Measurements from ENCODE around the gene NAA15.

NAA15 gene

DNA sequence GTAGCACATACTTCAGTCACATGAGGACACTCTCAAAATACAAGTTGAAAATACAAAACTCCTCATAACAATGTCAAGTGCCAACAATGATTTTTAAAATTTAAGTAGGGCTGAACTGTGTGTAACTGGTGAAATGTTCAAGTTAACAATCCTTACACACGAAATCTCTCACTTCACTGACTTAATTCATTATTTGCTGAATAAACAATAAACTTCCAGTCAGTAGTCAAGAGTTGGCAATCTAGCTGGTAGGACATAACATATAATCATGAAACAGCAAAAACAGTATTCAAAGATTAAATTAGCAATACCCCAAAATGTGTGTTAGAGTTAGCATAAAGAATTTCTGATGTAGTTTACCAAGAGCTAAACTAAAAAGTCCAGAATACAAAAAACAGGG is 150.7 kb downstream of the NAA15 start:
- no peak for TF ChIP-seq CEBPB (IDR thresholded peaks at IDR 0.05)
- TF ChIP-seq, protein P1, sequence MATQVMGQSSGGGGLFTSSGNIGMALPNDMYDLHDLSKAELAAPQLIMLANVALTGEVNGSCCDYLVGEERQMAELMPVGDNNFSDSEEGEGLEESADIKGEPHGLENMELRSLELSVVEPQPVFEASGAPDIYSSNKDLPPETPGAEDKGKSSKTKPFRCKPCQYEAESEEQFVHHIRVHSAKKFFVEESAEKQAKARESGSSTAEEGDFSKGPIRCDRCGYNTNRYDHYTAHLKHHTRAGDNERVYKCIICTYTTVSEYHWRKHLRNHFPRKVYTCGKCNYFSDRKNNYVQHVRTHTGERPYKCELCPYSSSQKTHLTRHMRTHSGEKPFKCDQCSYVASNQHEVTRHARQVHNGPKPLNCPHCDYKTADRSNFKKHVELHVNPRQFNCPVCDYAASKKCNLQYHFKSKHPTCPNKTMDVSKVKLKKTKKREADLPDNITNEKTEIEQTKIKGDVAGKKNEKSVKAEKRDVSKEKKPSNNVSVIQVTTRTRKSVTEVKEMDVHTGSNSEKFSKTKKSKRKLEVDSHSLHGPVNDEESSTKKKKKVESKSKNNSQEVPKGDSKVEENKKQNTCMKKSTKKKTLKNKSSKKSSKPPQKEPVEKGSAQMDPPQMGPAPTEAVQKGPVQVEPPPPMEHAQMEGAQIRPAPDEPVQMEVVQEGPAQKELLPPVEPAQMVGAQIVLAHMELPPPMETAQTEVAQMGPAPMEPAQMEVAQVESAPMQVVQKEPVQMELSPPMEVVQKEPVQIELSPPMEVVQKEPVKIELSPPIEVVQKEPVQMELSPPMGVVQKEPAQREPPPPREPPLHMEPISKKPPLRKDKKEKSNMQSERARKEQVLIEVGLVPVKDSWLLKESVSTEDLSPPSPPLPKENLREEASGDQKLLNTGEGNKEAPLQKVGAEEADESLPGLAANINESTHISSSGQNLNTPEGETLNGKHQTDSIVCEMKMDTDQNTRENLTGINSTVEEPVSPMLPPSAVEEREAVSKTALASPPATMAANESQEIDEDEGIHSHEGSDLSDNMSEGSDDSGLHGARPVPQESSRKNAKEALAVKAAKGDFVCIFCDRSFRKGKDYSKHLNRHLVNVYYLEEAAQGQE (IDR thresholded peaks at IDR 0.05; ENCODE audit: low read depth), result no peak
- TF ChIP-seq RAD21 (IDR thresholded peaks at IDR 0.05; ENCODE audit: low read depth), result no peak
- TF ChIP-seq TEAD4 (IDR thresholded peaks at IDR 0.05), result no peak
- TF ChIP-seq, protein P2, sequence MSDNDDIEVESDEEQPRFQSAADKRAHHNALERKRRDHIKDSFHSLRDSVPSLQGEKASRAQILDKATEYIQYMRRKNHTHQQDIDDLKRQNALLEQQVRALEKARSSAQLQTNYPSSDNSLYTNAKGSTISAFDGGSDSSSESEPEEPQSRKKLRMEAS (IDR thresholded peaks at IDR 0.05), result no peak
- no peak for TF ChIP-seq EP300 (IDR thresholded peaks at IDR 0.05; ENCODE audit: borderline replicate concordance)
- no peak for TF ChIP-seq CREB1 (IDR thresholded peaks at IDR 0.05; ENCODE audit: low read depth)
- no peak for TF ChIP-seq NFIC (IDR thresholded peaks at IDR 0.05)
- TF ChIP-seq, protein P3, sequence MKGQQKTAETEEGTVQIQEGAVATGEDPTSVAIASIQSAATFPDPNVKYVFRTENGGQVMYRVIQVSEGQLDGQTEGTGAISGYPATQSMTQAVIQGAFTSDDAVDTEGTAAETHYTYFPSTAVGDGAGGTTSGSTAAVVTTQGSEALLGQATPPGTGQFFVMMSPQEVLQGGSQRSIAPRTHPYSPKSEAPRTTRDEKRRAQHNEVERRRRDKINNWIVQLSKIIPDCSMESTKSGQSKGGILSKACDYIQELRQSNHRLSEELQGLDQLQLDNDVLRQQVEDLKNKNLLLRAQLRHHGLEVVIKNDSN (IDR thresholded peaks at IDR 0.05), result no peak
- TF ChIP-seq ZBTB7A (IDR thresholded peaks at IDR 0.05; ENCODE audit: low read depth), result no peak
- no peak for TF ChIP-seq TCF12 (IDR thresholded peaks at IDR 0.05; ENCODE audit: low read depth)
- no peak for TF ChIP-seq FOXM1 (IDR thresholded peaks at IDR 0.05; ENCODE audit: borderline replicate concordance, low read depth)
- no peak for TF ChIP-seq TAF1 (IDR thresholded peaks at IDR 0.05; ENCODE audit: low read depth)
- no peak for TF ChIP-seq YY1 (IDR thresholded peaks at IDR 0.05; ENCODE audit: low read depth)
- TF ChIP-seq EGR1 (IDR thresholded peaks at IDR 0.05), result no peak

DNA sequence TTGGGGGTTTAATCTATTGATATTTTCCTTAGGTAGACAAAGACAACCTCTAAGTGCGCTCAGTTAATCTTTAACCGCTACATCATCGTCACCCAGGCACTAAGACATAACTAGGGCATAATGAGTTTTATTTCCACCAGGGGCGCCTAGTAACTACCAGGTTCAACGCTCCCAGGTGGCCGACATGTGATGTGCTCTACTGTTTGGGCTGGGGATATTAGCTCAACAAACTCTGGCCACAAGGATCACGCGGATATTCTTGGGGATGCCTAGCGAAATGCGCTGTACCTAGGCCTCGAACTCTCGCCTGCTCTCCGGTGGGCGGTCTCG is 151.7 kb downstream of the NAA15 start:
- TF ChIP-seq, protein P3 (IDR thresholded peaks at IDR 0.05), result peak; percentile 24; the same call in 1 of the 2 replicates
- TF ChIP-seq EGR1 (IDR thresholded peaks at IDR 0.05), result no peak
- TF ChIP-seq, protein P2 (IDR thresholded peaks at IDR 0.05), result peak; percentile 4; the same call in 1 of the 2 replicates

DNA sequence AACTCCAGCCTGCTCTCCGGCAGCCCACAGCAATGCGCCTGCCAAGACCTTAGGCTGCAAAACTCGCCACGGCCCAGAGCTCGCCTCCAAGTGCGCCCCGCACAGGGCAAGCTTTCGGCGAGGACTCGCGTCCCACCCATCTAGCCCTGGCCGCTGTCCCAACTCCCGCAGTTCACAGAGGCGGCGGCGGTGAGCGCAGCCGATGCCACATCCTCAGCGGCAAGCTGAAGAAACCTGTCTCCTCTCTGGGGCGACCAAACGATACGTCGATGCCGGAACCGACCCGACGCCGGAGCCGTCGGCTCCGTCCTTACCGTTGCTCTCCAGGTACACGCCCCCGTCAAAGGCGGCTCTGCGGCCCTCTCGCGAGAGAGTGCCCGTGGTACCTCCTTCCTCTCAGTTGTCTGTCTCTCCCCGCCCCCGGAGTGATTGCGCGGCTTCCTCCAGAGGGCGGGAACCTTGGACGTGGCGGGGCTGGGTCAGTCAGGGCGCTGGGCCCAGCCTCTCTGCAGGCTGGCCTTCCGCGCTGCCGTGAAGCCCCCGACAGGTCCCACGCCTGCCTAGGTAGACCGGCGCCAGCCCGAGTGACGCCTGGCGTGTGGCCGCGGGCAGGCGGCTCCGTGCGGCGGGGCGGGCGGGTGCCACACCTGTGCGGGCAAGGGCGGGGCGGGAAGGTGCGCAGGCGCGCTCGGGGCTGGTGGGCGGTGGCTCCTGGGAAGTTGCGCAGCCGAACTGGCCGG is 152.2 kb downstream of the NAA15 start:
- TF ChIP-seq ZBTB7A (IDR thresholded peaks at IDR 0.05; ENCODE audit: low read depth), result 0 out of 2 replicates have a peak, but pooled peaks have one; percentile 50
- TF ChIP-seq TCF12 (IDR thresholded peaks at IDR 0.05; ENCODE audit: low read depth), result peak; percentile 34
- TF ChIP-seq CEBPB (IDR thresholded peaks at IDR 0.05), result peak; percentile 20; the same call in 1 of the 2 replicates
- peak; percentile 68; the same call in 1 of the 2 replicates for TF ChIP-seq YY1 (IDR thresholded peaks at IDR 0.05; ENCODE audit: low read depth)
- TF ChIP-seq NFIC (IDR thresholded peaks at IDR 0.05), result no peak; the same call in 1 of the 2 replicates
- peak; percentile 81 for TF ChIP-seq EGR1 (IDR thresholded peaks at IDR 0.05)
- TF ChIP-seq EP300 (IDR thresholded peaks at IDR 0.05; ENCODE audit: borderline replicate concordance), result peak; percentile 36; the same call in 1 of the 2 replicates
- no peak for TF ChIP-seq RAD21 (IDR thresholded peaks at IDR 0.05; ENCODE audit: low read depth)
- TF ChIP-seq TAF1 (IDR thresholded peaks at IDR 0.05; ENCODE audit: low read depth), result peak; percentile 71
- TF ChIP-seq, protein P2 (IDR thresholded peaks at IDR 0.05), result peak; percentile 4
- no peak; the same call in 1 of the 2 replicates for TF ChIP-seq CREB1 (IDR thresholded peaks at IDR 0.05; ENCODE audit: low read depth)

DNA sequence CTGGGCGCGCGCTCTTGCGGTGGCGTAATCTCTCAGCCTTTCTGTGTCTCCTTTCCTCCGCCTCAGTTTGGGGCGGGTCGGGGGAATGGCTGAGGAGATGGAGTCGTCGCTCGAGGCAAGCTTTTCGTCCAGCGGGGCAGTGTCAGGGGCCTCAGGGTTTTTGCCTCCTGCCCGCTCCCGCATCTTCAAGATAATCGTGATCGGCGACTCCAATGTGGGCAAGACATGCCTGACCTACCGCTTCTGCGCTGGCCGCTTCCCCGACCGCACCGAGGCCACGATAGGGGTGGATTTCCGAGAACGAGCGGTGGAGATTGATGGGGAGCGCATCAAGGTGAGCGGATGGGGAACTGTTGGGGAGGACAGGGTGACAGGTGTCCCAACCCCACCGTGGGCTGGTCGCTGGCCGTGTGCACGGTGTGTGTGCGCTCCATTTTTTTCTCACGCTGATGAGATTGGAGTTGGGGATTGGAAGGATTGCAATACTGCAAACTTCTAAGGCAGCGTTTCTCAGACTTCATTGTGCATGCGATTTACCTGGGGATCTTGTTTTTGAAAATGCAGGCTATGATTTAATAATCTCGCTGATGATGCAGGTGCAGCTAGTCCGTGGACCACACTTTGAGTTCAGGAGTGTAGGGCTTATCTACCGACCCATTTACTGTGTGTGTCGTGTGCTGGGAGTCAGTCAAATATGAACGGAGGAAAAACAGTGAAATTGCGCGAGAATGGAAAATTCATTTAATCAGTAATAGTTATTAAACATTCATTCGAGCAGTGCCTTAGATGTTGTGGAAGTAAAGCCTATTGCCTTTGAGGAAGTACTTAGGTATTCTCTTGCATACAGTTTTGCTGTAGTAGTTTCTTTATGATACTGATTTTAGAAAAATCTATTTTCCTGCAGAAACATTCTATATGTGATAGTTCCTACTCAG is 153.1 kb downstream of the NAA15 start, which contains the start of gene RAB33B:
Gene RAB33B (plus strand): TSS at position 11 of the 935 bp plus-strand sequence. CDS start 75 bp downstream, at position 86.
- TF ChIP-seq TAF1 (IDR thresholded peaks at IDR 0.05; ENCODE audit: low read depth) (peak; percentile 8; the same call in 1 of the 2 replicates), ZBTB7A (IDR thresholded peaks at IDR 0.05; ENCODE audit: low read depth) (no peak), CEBPB (IDR thresholded peaks at IDR 0.05) (peak; percentile 88), TEAD4 (IDR thresholded peaks at IDR 0.05) (no peak)

DNA sequence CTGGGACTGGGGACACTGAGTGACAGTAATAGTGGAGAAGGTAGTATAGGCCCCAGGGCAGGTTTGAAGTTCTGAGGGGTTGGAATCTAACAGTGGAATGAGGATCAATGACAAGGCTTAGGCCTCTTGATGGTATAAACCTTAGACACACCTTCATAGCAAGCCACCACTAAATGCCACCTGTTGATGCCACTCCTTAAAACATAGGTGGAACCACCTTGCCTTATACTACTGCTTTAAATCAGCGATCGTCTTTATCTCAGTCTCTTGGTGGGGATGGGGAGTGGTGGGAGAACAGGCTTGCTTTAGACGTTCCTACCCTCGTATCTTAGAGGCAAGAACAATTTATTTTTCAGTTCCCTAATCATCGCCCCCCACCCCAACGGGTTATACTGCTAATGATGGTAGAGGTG is 153.8 kb downstream of the NAA15 start:
- TF ChIP-seq CREB1 (IDR thresholded peaks at IDR 0.05; ENCODE audit: low read depth) (no peak), TCF12 (IDR thresholded peaks at IDR 0.05; ENCODE audit: low read depth) (no peak), EGR1 (IDR thresholded peaks at IDR 0.05) (no peak), YY1 (IDR thresholded peaks at IDR 0.05; ENCODE audit: low read depth) (no peak), TEAD4 (IDR thresholded peaks at IDR 0.05) (no peak), TAF1 (IDR thresholded peaks at IDR 0.05; ENCODE audit: low read depth) (no peak), FOXM1 (IDR thresholded peaks at IDR 0.05; ENCODE audit: borderline replicate concordance, low read depth) (no peak), NFIC (IDR thresholded peaks at IDR 0.05) (no peak), ZBTB7A (IDR thresholded peaks at IDR 0.05; ENCODE audit: low read depth) (no peak), EP300 (IDR thresholded peaks at IDR 0.05; ENCODE audit: borderline replicate concordance) (no peak), RAD21 (IDR thresholded peaks at IDR 0.05; ENCODE audit: low read depth) (no peak), CEBPB (IDR thresholded peaks at IDR 0.05) (no peak)
- TF ChIP-seq, protein P3 (IDR thresholded peaks at IDR 0.05), result no peak
- TF ChIP-seq, protein P2 (IDR thresholded peaks at IDR 0.05), result no peak
- TF ChIP-seq, protein P1 (IDR thresholded peaks at IDR 0.05; ENCODE audit: low read depth), result no peak
